Ammon's horn (tissue), 1 donor: ENCODE measurements around the gene RAB18.
"Not testable (repeated sequence)": the region's sequence is repeated elsewhere in the genome, so short reads cannot be mapped to it uniquely, and the experiment has no call there.

Experiments used
- DNase-seq: peaks from one replicate; pipeline ENCODE4 v3.0.0-alpha.2; 2016; ENCODE audit warnings: low spot score

Gene RAB18

DNA sequence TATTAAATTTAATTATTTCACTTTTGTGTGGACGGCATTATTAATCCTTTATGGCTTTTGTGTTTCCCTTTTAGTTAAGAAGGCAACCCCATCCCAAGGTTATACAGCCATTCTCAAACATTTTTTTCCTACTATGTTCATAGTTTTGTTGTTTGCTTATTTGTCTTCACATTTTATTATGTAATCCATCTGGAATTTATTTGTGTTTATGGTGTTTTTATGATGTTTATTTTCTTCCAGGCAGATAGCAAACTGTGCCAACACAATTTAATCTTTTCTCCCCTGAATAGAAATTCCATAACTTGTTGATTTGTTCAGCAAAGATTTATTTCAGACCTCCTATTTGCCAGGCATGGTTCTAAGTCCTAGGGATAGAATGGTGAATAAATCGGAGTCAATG, 42.9 kb downstream of the RAB18 start:
- no peak for DNase-seq

GRCh38 chr10:27547482-27547881, 43.4 kb downstream of the RAB18 start:
- DNase-seq = no peak

DNA sequence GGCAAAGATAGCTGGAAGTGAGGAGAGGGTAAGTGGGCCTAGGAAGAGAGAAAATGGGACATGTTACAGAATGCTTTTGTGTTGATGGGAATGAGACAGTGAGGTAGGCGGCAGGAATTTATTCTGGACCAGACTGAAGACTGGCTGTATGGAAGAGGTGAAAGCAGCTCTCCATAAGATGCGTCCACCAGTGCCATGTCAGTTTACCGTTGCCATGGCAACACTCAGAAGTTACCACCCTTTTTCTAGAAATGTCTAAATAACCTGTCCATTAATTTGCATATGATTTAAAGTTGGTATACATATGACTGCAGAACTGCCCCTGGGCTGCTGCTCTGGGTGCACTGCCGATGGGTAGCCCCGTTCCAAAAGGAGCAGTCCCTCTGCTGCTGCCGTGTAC, 46.7 kb downstream of the RAB18 start:
- DNase-seq = no peak

GRCh38 chr10:27558612-27559020, 54.5 kb downstream of the RAB18 start:
- peak; percentile 71 for DNase-seq

GRCh38 chr10:27561334-27561733, 57.2 kb downstream of the RAB18 start:
- DNase-seq = no peak

- no peak for DNase-seq
Observed at GRCh38 chr10:27564398-27564797, 60.3 kb downstream of the RAB18 start.

DNA sequence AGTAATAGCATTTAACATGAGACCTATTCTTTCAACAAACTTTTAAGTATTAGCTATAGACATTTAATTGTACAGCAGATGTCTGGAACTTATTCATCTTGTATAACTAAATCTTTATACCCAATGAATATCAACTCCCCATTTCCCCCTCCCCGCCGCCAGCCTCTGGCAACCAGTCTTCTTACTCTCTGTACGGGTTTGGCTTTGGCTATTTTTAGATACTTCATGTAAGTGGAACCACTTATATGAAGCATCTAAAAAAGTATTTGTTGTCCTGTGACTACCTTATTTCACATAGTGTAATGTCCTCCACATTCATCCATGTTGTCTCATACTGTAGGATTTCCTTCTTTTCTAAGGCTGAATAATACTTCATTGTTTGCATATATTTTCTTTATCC, 60.8 kb downstream of the RAB18 start:
- DNase-seq = no peak

GRCh38 chr10:27568196-27569175, 64.4 kb downstream of the RAB18 start:
- DNase-seq = no peak

DNA sequence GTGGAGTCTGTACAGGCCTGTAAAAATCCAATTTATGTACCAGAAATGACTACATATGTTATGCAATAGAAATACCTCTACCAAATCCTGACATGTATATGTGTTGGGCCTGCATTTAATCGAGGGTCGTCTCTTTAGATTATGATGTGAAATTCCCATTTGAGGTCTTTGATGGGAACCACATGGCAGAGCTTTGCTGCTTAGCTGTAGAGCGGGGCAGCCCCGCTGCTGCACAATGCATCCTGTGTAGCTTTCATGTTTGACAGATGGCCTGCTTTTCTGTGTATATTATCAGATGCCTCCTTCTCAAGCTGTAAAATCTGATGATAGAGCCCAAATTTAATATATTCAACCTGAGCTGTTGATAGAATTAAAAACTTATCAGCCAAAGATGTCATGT, 65.8 kb downstream of the RAB18 start:
- DNase-seq = no peak

DNA sequence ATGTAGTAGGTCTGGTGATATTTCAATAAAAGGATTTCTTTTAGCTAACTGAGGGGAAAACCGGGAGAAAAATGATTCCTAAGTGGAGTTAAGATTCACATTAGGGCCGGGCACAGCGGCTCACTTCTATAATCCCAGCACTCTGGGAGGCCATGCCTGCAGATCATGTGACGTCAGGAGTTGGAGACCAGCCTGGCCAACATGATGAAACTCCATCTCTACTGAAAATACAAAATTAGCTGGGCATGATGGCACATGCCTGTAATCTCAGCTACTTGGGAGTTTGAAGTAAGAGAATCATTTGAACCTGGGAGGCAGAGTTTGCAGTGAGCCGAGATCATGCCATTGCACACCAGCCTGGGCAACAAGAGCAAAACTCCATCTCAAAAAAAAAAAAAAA, 72.9 kb downstream of the RAB18 start:
- DNase-seq = not testable (repeated sequence)

DNA sequence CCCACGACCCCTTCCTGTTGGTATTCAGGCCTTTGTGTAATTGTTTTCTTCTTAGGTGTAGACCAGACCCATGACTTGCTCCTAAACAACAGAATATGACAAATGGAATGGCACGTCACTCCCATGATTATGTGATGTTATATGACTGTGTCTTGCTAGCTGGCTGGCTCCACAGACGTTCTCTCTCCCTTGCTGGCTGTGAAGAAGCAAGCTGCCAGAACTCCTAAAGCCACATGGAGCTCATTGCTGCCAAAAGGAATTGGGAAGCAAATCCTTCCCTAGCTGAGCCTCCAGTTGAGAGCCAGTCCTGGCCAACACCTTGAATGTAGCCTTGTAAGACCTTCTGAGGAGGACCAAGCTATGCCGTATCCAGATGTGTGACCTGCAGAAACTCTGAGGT, 74.2 kb downstream of the RAB18 start:
- DNase-seq = no peak

GRCh38 chr10:27581225-27581624, 77.1 kb downstream of the RAB18 start:
- DNase-seq = no peak

DNA sequence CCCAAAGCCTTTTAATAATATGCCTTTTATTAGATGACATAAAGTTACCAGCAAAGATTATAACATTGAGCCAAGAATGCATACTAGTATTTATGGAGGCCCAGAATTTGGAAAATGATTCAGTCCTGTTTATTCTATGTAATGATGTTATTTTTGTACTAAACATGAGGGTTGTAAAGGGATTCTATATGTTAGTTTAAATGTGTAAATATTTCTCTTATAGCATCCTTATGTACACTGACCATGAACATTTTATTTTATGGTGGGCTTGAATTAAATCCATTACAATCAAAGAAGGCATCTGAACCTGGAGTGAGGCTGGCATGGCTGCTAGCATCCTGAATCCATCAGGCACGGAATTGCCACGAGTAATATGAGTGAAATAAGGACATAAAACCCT, 80.2 kb downstream of the RAB18 start:
- DNase-seq = no peak
